ENCODE data around the gene ADCY1. TPM values are rescaled to one million over a fixed set of nuclear protein-coding genes. Genes with fewer than 3 reads are reported as not detected.

The ADCY1 gene
- total and polyA plus RNA-seq, 2 donors (not counting 3 experiments of a cell fraction or from before 2014, with no cell fraction given): 0.52 to 1.6 TPM

DNA sequence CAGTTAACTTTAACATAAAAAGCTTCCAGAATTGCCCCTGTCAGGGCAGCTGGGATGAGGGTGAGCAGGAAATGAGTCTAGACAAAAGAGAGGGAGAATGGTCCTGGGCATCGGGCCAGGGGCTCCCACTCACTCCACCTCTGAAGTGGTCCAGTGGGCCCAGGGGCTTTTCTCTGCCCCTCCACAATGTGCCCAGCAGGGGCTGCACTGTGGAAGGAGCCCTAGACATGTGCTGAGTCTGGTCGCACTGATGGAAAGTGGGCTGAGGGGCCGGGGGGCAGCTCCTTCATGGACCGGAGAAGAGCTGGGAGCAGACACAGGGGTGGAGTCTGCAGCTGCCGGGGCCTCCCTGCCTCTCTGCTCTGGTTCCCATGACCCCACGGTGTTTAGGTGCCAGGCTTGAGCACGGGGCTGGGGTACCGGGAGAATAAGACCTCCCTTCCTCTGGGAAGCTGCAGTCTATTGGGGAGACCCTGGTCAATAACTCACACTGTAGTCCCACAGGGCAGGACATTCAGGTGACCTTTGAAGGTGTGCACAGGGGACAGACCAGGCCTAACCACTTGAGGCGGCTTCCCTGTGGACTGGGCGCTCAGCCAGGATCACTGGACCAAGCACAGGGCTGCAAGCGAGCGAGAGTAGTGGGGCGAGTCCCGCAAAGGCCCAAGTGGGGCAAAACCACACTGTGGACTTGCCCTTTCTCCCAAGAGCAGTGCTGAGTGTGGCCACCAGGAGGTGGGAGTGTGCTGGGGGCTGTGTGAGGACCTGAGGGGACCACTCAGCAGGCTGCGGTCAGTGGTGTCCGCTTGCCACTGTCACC lies 6.1 kb downstream of the ADCY1 start:
- no peaks in the 10 kb centered on the region for H3K79me2 ChIP-seq (ENCODE audit: control insufficient read depth, insufficient read depth, low read length)
- no peaks in the 10 kb centered on the region for H3K4me1 ChIP-seq (ENCODE audit: control insufficient read depth, extremely low read depth, insufficient read depth, low read length)
- no peaks in the 10 kb centered on the region for H3K36me3 ChIP-seq (ENCODE audit: control insufficient read depth in 2 of 2, extremely low read depth in 1 of 2, insufficient read depth in 2 of 2, low read length in 2 of 2)
- no peak for TF ChIP-seq GATA2 (IDR thresholded peaks at IDR 0.05; ENCODE audit: insufficient read depth, insufficient read length, low read depth, low read length)
- TF ChIP-seq, protein P1, sequence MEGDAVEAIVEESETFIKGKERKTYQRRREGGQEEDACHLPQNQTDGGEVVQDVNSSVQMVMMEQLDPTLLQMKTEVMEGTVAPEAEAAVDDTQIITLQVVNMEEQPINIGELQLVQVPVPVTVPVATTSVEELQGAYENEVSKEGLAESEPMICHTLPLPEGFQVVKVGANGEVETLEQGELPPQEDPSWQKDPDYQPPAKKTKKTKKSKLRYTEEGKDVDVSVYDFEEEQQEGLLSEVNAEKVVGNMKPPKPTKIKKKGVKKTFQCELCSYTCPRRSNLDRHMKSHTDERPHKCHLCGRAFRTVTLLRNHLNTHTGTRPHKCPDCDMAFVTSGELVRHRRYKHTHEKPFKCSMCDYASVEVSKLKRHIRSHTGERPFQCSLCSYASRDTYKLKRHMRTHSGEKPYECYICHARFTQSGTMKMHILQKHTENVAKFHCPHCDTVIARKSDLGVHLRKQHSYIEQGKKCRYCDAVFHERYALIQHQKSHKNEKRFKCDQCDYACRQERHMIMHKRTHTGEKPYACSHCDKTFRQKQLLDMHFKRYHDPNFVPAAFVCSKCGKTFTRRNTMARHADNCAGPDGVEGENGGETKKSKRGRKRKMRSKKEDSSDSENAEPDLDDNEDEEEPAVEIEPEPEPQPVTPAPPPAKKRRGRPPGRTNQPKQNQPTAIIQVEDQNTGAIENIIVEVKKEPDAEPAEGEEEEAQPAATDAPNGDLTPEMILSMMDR (IDR thresholded peaks at IDR 0.05; ENCODE audit: extremely low read depth in 1 of 2, insufficient read depth in 1 of 2, low read depth in 1 of 2, low read length in 2 of 2): peak; percentile 18 to 23
- no peak for TF ChIP-seq JUN (IDR thresholded peaks at IDR 0.05; ENCODE audit: borderline replicate concordance, insufficient read depth, insufficient read length, low read depth)
- no peak for TF ChIP-seq EZH2 (IDR thresholded peaks at IDR 0.05; ENCODE audit: borderline replicate concordance, low read depth, low read length, severe bottlenecking)
- no peaks in the 10 kb centered on the region for H4K20me1 ChIP-seq (replicated peaks; ENCODE audit: control insufficient read depth, extremely low read depth, insufficient read depth, low read length)
- no peak for FAIRE-seq
- ChIA-PET CTCF (no interaction called here), POLR2A (no interaction called here)
- no peak overlapping the region for H3K4me2 ChIP-seq (ENCODE audit: insufficient read depth, low read length)
- no TSS peak for BruUV-seq (replicated peaks)
- intact Hi-C loops (cut with micrococcal nuclease): loop anchor here (10.0 kb wide), 1 partner anchor 275 kb away; no protein-coding TSS in a partner anchor
- dilution Hi-C loops (cut with MboI; ENCODE audit: extremely low pct_ligation_motif_present, low sequenced_read_pairs): no loop called here
- H2AFZ ChIP-seq (ENCODE audit: low read depth, low read length): no peak overlapping the region
- H3K27me3 ChIP-seq (ENCODE audit: control insufficient read depth in 2 of 2, insufficient read depth in 2 of 2, low read length in 2 of 2): peaks cover 14 to 25% of the 10 kb centered on the region in 2 experiments
- H3K9ac ChIP-seq (replicated peaks; ENCODE audit: extremely low read depth, insufficient read depth, low read length): no peak overlapping the region
- DNase-seq (ENCODE audit: low read depth, low spot score): no peak
- no peak overlapping the region for H3K27ac ChIP-seq (ENCODE audit: insufficient read depth, low read depth, low read length)
- no peaks in the 10 kb centered on the region for H3K9me3 ChIP-seq (replicated peaks; ENCODE audit: control insufficient read depth, insufficient read depth, low read length)
- H3K9me1 ChIP-seq (replicated peaks; ENCODE audit: control insufficient read depth, extremely low read depth, insufficient read depth, low read length): no peaks in the 10 kb centered on the region
- H3K4me3 ChIP-seq (replicated peaks in 1 of 3; ENCODE audit: insufficient read depth in 1 of 3, low read depth in 1 of 3, low read length in 3 of 3): no peak overlapping the region

Measured in endothelial cell of umbilical vein (primary cell).